ENCODE data around the gene USB1. TPM values are rescaled to one million over a fixed set of nuclear protein-coding genes. Genes with fewer than 3 reads are reported as not detected.

USB1 gene
- total RNA-seq, 1 experiment from 2014 or later = 23.9 TPM

DNA sequence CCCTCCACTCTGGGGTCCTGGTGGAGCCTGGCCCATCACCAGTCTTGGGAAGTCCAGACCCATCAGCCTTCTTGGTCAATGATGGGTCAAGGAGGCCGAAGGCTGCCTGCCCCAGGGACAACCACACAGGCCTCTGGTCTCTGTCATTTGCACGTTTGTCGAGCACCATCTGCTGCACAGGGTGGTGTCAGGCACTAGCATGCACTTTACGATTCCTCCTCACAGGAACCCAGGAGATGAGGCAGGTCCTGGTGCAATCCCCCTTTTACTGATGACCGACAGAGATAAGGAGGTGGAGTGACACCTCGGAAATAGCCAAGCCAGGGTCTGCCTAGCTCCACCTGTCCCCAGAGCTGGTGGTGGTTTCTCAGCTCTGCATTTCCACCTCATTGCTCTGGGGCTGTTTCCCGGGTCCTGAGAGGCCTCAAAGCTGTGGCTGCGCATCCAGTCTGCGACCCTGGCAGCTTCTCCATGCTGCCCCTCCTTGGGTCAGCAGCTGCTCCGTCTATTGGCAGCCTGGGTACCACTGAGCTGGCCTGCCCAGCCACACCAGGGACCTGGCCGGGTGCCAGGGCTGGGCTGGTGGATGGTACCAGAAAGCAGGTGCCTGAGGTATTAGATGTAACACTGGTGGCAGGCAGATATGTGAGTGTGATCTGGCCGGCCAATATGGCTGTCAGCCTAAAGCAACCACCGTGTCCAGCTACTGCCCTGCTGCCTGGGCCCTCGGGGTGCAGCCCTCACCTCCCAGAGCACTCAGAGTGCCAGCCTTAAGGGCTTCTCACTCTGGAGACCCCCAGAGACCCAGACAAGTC lies 34.4 kb downstream of the USB1 start:
- Histone ChIP-seq H3K36me3 (replicated peaks; ENCODE audit: control insufficient read depth, insufficient read depth, low read length) (peaks cover 12% of the 10 kb centered on the region), H3K4me3 (ENCODE audit: insufficient read depth, low read depth, low read length) (no peak overlapping the region), H3K27me3 (ENCODE audit: control insufficient read depth, insufficient read depth, low read length) (no peaks in the 10 kb centered on the region)
- DNase-seq = no peak

DNA sequence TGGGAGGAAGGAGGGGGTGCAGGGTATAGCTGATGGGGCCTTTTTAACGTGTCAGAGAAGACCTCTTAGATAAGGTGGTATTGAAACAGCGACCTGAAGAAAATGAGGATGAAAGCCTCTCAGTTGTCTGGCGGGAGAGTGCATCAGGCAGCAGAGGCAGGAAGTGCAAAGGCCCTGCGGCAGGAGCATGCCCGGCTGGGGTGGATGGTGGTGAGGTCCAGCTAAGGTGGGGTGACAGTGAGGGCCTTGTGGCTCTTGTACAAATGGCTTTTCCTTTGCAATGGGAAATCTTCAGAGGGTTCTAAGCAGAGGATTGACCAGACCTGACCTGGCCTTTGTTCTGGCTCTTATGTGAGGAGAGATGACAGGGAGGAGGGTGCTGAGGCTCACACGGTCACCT lies 35.7 kb downstream of the USB1 start:
- Histone ChIP-seq H3K27me3 (ENCODE audit: control insufficient read depth, insufficient read depth, low read length) (no peaks in the 10 kb centered on the region), H3K36me3 (replicated peaks; ENCODE audit: control insufficient read depth, insufficient read depth, low read length) (peaks cover 14% of the 10 kb centered on the region), H3K4me3 (ENCODE audit: insufficient read depth, low read depth, low read length) (no peak overlapping the region)
- no peak for DNase-seq

DNA sequence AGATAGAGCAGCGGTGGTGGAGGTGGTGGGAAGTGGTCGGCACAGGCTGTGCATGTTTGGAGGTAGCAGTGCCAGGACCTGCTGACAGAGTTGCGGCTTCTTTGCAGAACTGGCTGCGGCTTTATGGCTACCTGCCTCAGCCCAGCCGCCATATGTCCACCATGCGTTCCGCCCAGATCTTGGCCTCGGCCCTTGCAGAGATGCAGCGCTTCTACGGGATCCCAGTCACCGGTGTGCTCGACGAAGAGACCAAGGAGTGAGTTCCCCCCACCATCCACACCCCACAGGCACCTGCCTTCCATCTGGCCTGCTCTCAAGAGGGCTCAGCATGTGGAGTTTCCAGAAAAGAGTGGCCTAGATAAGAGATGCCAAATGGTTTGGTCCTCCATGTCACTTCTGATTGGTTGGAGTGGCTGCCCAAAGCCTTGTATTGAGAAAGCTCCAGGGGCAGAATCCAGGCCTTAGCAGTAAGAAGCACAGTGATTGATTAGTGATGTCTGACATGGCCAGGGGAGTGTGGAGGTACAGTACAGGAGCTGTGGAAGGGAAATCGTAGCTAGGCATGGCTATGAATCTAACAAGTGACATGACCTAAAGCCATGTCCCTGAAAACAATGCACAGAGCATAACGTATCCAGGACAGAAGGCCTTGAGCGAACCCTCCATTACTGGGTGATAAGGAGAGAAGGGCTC lies 36.3 kb downstream of the USB1 start:
- no peak overlapping the region for H3K4me3 ChIP-seq (ENCODE audit: insufficient read depth, low read depth, low read length)
- H3K36me3 ChIP-seq (replicated peaks; ENCODE audit: control insufficient read depth, insufficient read depth, low read length) = peaks cover 16% of the 10 kb centered on the region
- peak; percentile 23 for DNase-seq
- H3K27me3 ChIP-seq (ENCODE audit: control insufficient read depth, insufficient read depth, low read length) = no peaks in the 10 kb centered on the region

DNA sequence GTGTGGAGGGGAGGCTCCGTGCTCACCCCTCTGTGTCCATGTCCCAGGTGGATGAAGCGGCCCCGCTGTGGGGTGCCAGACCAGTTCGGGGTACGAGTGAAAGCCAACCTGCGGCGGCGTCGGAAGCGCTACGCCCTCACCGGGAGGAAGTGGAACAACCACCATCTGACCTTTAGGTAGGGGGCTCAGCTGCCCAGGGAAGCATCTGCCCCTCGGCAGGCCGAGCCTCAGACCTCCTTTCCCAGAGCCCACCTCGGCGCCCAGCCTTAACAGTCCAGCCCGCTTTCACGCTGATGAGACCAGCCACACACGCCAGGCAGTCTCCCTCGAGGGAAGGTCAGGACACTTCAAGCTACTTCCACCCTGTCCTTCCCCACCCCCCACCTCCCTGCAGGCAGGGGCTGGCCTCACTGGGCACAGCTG lies 37.0 kb downstream of the USB1 start:
- no peak overlapping the region for H3K4me3 ChIP-seq (ENCODE audit: insufficient read depth, low read depth, low read length)
- peak; percentile 51 for DNase-seq
- H3K36me3 ChIP-seq (replicated peaks; ENCODE audit: control insufficient read depth, insufficient read depth, low read length) = peaks cover 18% of the 10 kb centered on the region
- no peaks in the 10 kb centered on the region for H3K27me3 ChIP-seq (ENCODE audit: control insufficient read depth, insufficient read depth, low read length)

DNA sequence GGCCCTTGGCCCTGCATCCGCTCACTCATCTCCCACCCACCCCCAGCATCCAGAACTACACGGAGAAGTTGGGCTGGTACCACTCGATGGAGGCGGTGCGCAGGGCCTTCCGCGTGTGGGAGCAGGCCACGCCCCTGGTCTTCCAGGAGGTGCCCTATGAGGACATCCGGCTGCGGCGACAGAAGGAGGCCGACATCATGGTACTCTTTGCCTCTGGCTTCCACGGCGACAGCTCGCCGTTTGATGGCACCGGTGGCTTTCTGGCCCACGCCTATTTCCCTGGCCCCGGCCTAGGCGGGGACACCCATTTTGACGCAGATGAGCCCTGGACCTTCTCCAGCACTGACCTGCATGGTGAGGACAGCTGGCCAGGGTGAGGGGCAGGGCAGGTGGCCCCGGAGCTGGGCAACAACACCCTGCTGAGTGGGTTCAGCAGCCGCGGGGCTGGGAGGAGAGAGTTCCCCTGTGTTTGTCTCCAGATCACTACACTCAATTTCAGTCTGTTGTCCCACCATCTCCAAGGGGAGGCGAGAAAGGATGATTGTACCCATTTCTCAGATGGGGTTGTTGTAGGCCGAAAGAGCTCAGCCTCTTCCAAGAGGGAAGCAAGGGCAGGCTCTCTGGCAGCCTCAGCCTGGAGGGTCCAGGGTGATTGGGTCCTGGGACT lies 38.8 kb downstream of the USB1 start:
- Histone ChIP-seq H3K36me3 (replicated peaks; ENCODE audit: control insufficient read depth, insufficient read depth, low read length) (peaks cover 30% of the 10 kb centered on the region), H3K4me3 (ENCODE audit: insufficient read depth, low read depth, low read length) (no peak overlapping the region), H3K27me3 (ENCODE audit: control insufficient read depth, insufficient read depth, low read length) (no peaks in the 10 kb centered on the region)
- DNase-seq = peak; percentile 40

DNA sequence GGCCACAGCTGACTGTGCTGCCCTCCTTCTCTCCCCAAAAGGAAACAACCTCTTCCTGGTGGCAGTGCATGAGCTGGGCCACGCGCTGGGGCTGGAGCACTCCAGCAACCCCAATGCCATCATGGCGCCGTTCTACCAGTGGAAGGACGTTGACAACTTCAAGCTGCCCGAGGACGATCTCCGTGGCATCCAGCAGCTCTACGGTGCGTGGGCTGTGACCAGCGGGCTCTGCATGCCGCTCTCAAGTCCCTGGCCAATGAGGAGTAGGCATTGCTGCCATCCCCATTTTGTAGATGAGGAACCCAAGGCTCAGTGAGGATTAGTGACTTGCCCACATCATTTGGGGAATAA lies 39.3 kb downstream of the USB1 start:
- Histone ChIP-seq H3K27me3 (ENCODE audit: control insufficient read depth, insufficient read depth, low read length) (no peaks in the 10 kb centered on the region), H3K36me3 (replicated peaks; ENCODE audit: control insufficient read depth, insufficient read depth, low read length) (peaks cover 30% of the 10 kb centered on the region), H3K4me3 (ENCODE audit: insufficient read depth, low read depth, low read length) (no peak overlapping the region)
- no peak for DNase-seq

DNA sequence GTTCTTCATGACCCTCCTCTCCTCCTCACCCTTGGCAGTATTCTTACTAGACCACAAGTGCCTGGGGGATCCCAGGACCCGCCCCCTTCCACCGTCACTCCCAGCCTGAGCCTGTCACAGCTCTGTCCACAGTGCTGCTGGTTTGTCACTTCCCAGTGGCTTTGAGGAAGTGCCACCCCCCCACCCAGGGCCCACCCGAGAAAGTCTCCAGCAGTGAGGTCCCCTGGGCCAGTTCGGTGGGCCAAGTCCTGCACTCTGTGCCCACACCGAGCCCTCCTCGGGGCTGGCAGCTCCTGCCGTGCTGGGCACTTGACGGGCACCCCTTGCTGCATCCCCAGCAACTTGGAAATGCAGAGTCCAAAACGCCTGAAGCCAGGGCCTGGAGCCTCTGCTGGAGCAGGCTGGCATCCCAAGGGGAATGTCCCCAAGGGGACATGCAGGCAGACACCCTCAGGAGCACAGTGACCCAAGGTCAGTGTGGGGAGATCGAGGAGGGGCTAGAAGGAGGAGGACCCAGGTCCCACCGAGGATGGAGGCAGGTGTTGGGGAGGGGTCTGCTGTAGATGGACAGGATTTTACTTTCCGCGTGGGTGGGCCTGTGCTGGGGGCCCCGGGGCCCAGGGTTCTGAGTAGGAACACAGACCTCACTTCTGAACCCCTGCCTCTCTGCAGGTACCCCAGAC lies 39.9 kb downstream of the USB1 start:
- DNase-seq = no peak
- no peaks in the 10 kb centered on the region for H3K27me3 ChIP-seq (ENCODE audit: control insufficient read depth, insufficient read depth, low read length)
- no peak overlapping the region for H3K4me3 ChIP-seq (ENCODE audit: insufficient read depth, low read depth, low read length)
- H3K36me3 ChIP-seq (replicated peaks; ENCODE audit: control insufficient read depth, insufficient read depth, low read length) = peaks cover 30% of the 10 kb centered on the region

DNA sequence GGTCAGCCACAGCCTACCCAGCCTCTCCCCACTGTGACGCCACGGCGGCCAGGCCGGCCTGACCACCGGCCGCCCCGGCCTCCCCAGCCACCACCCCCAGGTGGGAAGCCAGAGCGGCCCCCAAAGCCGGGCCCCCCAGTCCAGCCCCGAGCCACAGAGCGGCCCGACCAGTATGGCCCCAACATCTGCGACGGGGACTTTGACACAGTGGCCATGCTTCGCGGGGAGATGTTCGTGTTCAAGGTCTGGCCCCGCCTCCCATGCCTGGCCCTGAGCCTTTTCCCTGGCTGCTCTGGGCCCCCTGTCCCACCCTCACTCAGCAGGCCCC lies 40.4 kb downstream of the USB1 start:
- Histone ChIP-seq H3K27me3 (ENCODE audit: control insufficient read depth, insufficient read depth, low read length) (no peaks in the 10 kb centered on the region), H3K4me3 (ENCODE audit: insufficient read depth, low read depth, low read length) (no peak overlapping the region), H3K36me3 (replicated peaks; ENCODE audit: control insufficient read depth, insufficient read depth, low read length) (peaks cover 30% of the 10 kb centered on the region)
- no peak for DNase-seq

DNA sequence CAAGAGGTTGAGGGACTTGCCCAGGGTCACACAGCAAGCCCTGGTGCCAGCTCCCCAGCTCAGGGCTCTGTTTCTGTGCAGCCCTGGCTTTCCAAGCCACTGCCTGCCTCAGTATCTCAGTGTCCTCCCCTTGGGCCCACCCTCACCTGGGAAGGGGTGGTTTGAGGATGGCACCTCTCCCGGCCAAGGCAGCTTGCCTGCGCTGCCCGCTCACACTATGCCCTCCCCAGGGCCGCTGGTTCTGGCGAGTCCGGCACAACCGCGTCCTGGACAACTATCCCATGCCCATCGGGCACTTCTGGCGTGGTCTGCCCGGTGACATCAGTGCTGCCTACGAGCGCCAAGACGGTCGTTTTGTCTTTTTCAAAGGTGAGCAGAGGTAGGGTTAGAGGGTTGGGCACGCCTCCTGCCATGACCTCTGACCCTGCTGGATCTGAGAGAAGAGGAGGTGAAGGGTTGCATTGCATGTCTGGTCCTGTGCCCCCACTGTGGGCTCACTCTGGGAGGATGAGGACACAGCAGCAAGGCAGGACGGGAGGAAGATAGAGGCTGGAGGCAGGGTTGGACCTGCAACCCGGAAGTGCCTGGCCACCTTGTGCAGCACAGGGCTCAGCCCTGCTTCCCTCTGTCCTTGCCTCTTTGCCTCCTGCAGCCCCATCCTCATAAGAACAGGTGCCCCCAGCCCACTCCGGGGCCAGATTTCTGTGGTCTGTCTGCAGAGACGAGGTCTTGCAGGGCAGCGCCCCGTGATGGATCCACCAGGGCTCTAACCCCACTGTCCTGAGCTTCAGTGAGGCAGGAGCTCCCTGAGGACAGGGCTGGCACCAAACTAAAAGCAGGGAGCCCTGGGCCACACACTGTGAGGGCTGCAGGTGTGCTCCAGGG lies 41.0 kb downstream of the USB1 start:
- no peak for DNase-seq
- H3K36me3 ChIP-seq (replicated peaks; ENCODE audit: control insufficient read depth, insufficient read depth, low read length) = peaks cover 30% of the 10 kb centered on the region
- no peak overlapping the region for H3K4me3 ChIP-seq (ENCODE audit: insufficient read depth, low read depth, low read length)
- H3K27me3 ChIP-seq (ENCODE audit: control insufficient read depth, insufficient read depth, low read length) = no peaks in the 10 kb centered on the region

DNA sequence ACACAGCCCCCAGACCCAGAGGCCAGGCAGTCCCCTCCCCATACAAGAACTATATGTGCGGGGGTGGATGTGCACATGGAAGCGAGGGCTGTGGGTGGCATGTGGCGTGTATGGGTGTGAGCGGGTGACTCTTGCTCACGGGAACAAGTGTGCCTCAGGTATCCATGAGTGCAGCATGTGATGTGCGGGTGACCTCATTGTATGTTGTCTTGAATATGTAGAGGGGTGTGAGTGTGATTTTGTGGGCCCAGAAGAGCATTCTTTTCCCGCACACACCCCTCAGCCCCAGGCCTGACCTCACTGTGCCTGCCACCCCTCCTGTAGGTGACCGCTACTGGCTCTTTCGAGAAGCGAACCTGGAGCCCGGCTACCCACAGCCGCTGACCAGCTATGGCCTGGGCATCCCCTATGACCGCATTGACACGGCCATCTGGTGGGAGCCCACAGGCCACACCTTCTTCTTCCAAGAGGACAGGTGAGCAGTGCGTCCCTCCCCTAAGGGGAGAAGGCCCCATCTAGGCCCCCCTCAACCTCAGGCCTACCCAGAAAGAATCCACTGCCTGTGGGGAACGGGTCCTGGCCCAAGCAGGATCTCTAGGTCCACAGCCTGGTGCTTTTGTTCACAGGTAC lies 41.8 kb downstream of the USB1 start:
- Histone ChIP-seq H3K4me3 (ENCODE audit: insufficient read depth, low read depth, low read length) (no peak overlapping the region), H3K36me3 (replicated peaks; ENCODE audit: control insufficient read depth, insufficient read depth, low read length) (peaks cover 30% of the 10 kb centered on the region), H3K27me3 (ENCODE audit: control insufficient read depth, insufficient read depth, low read length) (no peaks in the 10 kb centered on the region)
- no peak for DNase-seq

DNA sequence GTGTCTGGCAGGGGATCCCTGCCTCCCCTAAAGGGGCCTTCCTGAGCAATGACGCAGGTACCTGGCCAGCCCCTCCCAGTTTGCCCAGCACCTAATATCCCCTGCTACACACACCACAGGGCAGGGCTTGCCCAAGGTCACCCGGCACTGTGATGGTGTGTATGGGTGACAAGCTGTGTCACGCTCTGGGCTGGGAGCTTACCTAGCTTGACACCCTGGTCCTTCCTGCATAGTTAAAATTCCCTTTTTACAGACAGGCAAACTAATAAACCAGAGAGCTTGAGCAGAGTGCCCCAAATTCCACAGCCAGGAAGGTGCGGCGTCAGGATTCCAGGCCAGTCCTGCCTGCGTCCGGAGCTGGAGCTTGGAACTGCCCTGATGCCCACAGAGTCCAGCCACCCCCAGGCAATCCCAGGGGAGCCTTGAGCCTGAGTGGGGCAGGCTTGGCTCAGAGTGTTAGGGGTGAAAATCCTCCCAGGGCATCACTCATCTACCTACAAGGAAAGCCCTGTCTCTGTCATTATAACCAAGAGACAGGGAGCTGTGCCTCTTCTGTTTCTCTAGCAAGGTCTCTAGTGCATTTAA lies 42.5 kb downstream of the USB1 start:
- no peak for DNase-seq
- Histone ChIP-seq H3K27me3 (ENCODE audit: control insufficient read depth, insufficient read depth, low read length) (no peaks in the 10 kb centered on the region), H3K36me3 (replicated peaks; ENCODE audit: control insufficient read depth, insufficient read depth, low read length) (peaks cover 26% of the 10 kb centered on the region), H3K4me3 (ENCODE audit: insufficient read depth, low read depth, low read length) (no peak overlapping the region)

DNA sequence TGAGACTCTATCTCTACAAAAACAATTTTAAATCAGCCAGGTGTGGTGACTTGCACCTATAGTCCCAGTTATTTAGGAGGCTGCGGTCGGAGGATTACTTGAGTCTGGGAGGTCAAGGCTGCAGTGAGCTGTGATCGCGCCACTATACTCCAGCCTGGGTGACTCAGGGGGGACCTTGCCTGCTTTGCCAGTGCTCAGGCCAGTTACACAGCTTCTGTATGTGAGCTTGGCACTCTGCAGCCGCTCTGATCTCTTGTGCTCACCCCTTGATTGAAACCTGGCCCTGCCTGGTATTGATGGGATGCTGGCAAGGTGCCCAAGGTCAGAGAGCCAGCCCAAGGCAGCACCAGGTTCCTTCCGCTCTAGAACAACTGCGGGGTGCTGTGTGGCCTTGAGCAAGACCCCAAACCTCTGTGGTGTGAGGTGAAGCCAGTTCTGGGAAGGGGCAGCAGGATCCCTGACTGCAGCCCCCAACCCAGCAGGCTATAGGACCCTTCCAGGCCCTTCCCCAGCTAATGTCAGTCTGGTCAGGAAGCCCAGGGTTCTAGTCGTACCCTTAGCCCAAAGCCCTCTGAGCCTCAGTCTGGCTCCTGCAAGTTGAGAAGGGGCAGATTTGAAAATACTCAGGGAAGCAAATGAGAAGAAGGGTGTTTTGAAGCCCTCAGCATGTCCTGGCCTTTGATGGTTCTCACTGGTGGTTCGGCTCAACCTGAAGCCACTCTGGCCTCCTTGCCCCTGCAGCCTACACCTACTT lies 43.2 kb downstream of the USB1 start:
- H3K36me3 ChIP-seq (replicated peaks; ENCODE audit: control insufficient read depth, insufficient read depth, low read length) = peaks cover 21% of the 10 kb centered on the region
- no peak overlapping the region for H3K4me3 ChIP-seq (ENCODE audit: insufficient read depth, low read depth, low read length)
- no peaks in the 10 kb centered on the region for H3K27me3 ChIP-seq (ENCODE audit: control insufficient read depth, insufficient read depth, low read length)
- DNase-seq = no peak

DNA sequence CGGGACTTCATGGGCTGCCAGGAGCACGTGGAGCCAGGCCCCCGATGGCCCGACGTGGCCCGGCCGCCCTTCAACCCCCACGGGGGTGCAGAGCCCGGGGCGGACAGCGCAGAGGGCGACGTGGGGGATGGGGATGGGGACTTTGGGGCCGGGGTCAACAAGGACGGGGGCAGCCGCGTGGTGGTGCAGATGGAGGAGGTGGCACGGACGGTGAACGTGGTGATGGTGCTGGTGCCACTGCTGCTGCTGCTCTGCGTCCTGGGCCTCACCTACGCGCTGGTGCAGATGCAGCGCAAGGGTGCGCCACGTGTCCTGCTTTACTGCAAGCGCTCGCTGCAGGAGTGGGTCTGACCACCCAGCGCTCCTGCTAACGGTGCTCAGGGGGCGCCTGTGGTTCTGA lies 43.9 kb downstream of the USB1 start:
- DNase-seq = peak; percentile 66

More for the DNA sequence above, 43.9 kb downstream of the USB1 start:
- no peaks in the 10 kb centered on the region for H3K27me3 ChIP-seq (ENCODE audit: control insufficient read depth, insufficient read depth, low read length)
- H3K4me3 ChIP-seq (ENCODE audit: insufficient read depth, low read depth, low read length) = no peak overlapping the region
- peaks cover 21% of the 10 kb centered on the region for H3K36me3 ChIP-seq (replicated peaks; ENCODE audit: control insufficient read depth, insufficient read depth, low read length)

All from H7 (cell line).